AG04449 (cell line): ENCODE results near the gene MYO1B.

Experiments
- CTCF ChIA-PET: fragments of 350-600 bp; formaldehyde crosslinking; extraction: SDS; loops from one replicate; lab custom pipeline; 2021; ENCODE audit warnings: antibody characterized with exemption; lab: Yijun Ruan, JAX
- POLR2A ChIA-PET: fragments of 400-600, 350-600 bp; formaldehyde crosslinking; extraction: SDS; loops from one replicate; lab custom pipeline; 2020; ENCODE audit warnings: antibody characterized with exemption, inconsistent platforms; lab: Yijun Ruan, JAX
- DNase-seq: peaks from one replicate; pipeline ENCODE4 v3.0.0-alpha.2; 2010; ENCODE audit warnings: low read depth, low spot score
- H3K4me3 ChIP-seq: 2 replicates; pipeline ENCODE4 v1.5.1; 2011; ENCODE audit warnings: low read depth, mild to moderate bottlenecking, control low read depth, low read length
- TF ChIP-seq, protein P1 (sequence below): IDR thresholded peaks from one replicate; pipeline ENCODE4 v1.5.1; 2011; ENCODE audit warnings: mild to moderate bottlenecking, moderate library complexity, low read length, control low read depth, inconsistent platforms; ENCODE audit not compliant: insufficient read depth; ENCODE audit errors: missing control alignments

Gene MYO1B

GRCh38 chr2:191362841-191363240, 117.6 kb downstream of the MYO1B start:
- POLR2A ChIA-PET: no interaction called here
- DNase-seq: no peak
- H3K4me3 ChIP-seq: no peak overlapping the region
- CTCF ChIA-PET: interaction anchor here (1.4 to 2.6 kb wide), 3 partner anchors 11 to 99 kb away, joined by 3 to 11 read pairs (median 4); no protein-coding TSS in a partner anchor
- TF ChIP-seq, protein P1, sequence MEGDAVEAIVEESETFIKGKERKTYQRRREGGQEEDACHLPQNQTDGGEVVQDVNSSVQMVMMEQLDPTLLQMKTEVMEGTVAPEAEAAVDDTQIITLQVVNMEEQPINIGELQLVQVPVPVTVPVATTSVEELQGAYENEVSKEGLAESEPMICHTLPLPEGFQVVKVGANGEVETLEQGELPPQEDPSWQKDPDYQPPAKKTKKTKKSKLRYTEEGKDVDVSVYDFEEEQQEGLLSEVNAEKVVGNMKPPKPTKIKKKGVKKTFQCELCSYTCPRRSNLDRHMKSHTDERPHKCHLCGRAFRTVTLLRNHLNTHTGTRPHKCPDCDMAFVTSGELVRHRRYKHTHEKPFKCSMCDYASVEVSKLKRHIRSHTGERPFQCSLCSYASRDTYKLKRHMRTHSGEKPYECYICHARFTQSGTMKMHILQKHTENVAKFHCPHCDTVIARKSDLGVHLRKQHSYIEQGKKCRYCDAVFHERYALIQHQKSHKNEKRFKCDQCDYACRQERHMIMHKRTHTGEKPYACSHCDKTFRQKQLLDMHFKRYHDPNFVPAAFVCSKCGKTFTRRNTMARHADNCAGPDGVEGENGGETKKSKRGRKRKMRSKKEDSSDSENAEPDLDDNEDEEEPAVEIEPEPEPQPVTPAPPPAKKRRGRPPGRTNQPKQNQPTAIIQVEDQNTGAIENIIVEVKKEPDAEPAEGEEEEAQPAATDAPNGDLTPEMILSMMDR: no peak

DNA sequence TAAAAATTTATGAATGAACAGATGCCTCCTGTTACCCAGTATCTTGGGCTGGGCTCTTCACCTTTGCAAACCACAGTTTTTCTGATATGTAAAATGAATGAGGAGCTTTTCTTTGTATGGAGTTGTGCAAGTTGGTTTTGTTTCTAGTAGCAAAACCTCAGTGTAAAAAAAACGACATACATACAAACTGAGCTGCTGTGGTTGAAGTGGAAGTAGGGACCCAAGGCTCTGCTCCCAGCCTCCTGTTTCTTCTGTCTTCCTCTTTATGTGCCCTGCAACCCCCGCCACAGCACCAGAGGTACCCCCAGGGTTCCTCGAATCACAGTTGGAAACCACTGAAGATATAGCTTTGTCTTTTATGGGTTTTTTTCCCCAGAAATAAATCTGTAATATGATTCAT, 118.1 kb downstream of the MYO1B start:
- ChIA-PET POLR2A (no interaction called here), CTCF (interaction anchor here (1.2 to 2.6 kb wide), 4 partner anchors 11 to 138 kb away, joined by 3 to 11 read pairs (median 5); no protein-coding TSS in a partner anchor)
- DNase-seq: no peak
- H3K4me3 ChIP-seq: no peak overlapping the region
- TF ChIP-seq, protein P1: no peak

DNA sequence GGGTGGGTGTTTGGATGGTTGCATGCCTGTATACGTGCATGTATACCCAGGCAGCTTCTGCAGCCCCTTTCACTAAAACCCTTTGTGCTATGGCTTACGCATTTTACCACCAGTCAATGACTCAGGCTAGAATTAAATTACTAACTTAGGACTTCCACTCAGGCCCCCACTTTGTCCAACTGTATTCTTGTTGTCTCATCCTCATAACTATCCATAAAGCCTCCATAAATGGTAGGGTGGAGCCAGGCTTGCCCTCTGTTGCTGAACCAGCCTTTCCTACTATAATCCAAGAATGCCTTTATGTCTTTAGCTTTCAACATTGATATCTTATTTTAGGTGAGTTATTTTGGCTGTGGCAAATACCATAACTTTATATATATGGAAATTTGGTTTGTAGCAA, 119.9 kb downstream of the MYO1B start:
- CTCF ChIA-PET: interaction anchor here (1.2 to 2.0 kb wide), 2 partner anchors 198 to 313 kb away, joined by 3 to 5 read pairs; no protein-coding TSS in a partner anchor
- H3K4me3 ChIP-seq: no peak overlapping the region
- no peak for DNase-seq
- POLR2A ChIA-PET: no interaction called here
- TF ChIP-seq, protein P1: no peak

DNA sequence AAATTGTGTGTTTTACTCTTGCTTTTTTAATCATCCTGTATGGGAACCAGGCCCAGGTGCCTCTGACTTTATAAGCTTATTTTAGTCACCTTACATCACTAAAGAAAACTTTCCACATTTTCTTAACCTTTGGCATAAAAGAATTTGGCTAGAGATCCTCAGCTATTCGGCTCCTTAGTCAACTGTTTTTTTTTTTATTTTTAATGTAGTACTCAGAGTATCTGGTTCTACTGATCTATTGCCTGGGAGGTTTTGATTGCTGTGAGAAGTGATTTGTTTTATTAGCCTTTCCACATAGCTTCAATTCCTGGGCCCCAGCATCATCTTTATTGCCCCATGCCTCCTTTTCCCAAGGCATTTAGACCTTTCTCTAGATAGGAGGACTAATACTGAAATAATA, 121.0 kb downstream of the MYO1B start:
- CTCF ChIA-PET: interaction anchor here (0.6 to 2.0 kb wide), 7 partner anchors 10 to 202 kb away, joined by 3 to 6 read pairs (median 4); no protein-coding TSS in a partner anchor
- DNase-seq: peak; percentile 87
- TF ChIP-seq, protein P1: no peak
- H3K4me3 ChIP-seq: no peak overlapping the region
- POLR2A ChIA-PET: interaction anchor here (0.6 to 1.0 kb wide), 3 partner anchors 11 to 71 kb away, joined by 3 to 6 read pairs (median 3); no protein-coding TSS in a partner anchor

GRCh38 chr2:191369034-191369433, 123.8 kb downstream of the MYO1B start:
- no peak overlapping the region for H3K4me3 ChIP-seq
- TF ChIP-seq, protein P1: no peak
- CTCF ChIA-PET: no interaction called here
- POLR2A ChIA-PET: no interaction called here
- no peak for DNase-seq

GRCh38 chr2:191374366-191374765, 129.2 kb downstream of the MYO1B start:
- POLR2A ChIA-PET: no interaction called here
- TF ChIP-seq, protein P1: no peak
- DNase-seq: no peak
- CTCF ChIA-PET: interaction anchor here (1.2 kb wide), 1 partner anchor 19 kb away, joined by 3 read pairs; no protein-coding TSS in a partner anchor
- no peak overlapping the region for H3K4me3 ChIP-seq
